Caki2 (cell line): ENCODE measurements around the gene ING5. TPM values are rescaled to one million over a fixed set of nuclear protein-coding genes. Genes with fewer than 3 reads are reported as not detected.
"Not testable (repeated sequence)": the region's sequence is repeated elsewhere in the genome, so short reads cannot be mapped to it uniquely, and the experiment has no call there.

Experiments
- DNase-seq: peaks from one replicate; pipeline ENCODE4 v3.0.0-alpha.2; 2015; ENCODE audit warnings: low read depth
- in situ Hi-C: cut with HindIII; loops from 2 replicates; pipeline ENCODE4 v1.10.0; 2016; ENCODE audit warnings: low sequenced_read_pairs, low pct_unique_long_range_greater_than_20kb, mixed read lengths
- total RNA-seq: library from RNA; depleted of rRNA; stranded (reverse); fragments of >200 nt; shearing (Covaris generic); gene quantifications from 2 replicates; pipeline ENCODE4 v1.2.3, GENCODE V29; 2014; ENCODE audit warnings: low replicate concordance

The ING5 gene
- total RNA-seq, 1 experiment from 2014 or later, result 41.0 TPM

DNA sequence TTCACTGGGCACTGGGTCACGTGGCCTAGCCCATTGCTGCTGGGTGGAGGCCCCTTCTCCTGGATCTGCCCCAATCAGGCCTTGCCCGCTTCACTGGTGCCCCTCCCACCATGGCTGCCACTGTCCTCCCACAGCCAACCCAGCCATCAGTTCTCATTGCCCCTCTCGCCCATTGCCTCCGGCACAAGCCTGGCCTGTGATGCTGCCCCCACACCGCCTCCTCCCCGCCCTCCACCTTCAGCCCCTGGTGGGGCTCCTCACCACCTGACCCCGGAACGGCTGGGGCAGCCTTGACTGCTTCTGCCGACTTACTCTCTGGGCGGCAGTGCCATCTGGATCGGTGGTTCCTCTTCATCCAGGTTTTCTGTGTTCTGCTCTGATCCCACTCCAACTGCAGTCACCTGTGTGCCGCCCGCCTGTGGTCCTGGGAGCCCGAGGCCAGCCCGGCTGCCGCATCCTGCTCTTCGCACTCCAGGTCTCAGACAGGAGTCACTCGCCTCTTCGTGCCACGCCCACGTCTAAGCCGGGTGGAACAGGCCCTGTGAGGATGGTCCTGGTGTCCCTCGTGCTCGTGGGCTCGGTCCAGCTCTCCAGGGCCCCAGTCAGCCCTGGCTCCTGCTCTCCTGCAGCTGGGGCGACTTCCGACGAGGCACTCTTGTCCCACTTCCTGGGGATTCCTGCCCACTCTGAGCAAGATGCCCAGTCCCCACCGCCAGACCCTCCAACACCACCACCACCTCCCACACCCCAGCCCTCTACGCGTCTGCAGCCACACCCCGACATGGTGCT lies 46.8 kb downstream of the ING5 start:
- DNase-seq, result no peak
- in situ Hi-C loops, result no loop called here

DNA sequence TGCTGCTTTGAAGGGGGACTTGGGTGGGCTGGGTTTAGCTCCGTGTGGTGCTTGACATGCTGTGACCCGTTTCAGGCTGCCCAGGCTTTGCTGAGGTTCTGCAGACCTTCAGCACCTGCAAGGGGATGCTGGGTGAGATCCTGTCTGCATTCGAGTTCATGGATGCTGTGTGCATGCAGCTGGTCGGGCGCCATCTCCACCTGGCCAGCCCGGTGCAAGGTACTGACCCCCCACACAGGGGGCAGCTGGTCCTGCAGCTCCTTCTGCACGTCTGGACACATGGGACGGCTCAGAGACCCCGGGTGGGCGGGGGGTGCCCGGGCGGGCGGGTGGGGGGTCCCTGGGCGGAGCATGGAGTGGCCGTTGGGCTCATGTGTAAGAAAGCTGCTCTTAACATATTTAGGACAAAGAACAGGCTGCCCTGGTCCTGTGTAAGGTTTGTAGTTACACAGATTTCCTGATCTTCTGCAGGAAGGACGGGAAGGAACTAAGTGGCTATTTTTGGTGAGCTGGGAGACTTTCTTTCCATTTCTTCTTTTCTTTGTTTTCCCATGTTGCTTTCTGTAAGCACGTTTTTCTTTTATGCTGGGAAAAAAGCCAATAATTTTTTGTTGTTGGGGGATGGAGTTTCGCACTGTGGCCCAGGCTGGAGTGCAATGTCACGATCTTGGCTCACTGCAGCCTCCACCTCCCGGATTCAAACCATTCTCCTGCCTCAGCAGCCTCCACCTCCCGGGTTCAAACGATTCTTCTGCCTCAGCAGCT lies 48.4 kb downstream of the ING5 start:
- in situ Hi-C loops, result no loop called here
- DNase-seq, result no peak

DNA sequence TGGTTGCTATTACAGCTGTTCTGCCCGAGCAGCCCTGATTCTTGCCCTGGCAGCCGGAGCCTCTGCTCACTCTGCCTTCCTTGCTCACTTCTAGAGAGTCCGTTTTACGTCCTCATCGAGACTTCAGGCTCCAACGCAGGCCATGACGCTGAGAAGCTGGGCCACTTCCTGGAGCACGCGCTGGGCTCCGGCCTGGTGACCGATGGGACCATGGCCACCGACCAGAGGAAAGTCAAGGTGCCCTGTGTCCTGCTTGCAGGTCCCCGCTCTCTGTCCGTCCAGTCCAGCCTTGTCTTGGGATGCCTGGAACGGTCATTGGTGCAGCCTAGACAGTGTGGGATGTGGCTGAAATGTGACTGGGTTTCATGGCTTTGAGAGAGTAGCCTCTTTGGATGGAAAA lies 49.3 kb downstream of the ING5 start:
- in situ Hi-C loops, result no loop called here
- DNase-seq, result no peak

DNA sequence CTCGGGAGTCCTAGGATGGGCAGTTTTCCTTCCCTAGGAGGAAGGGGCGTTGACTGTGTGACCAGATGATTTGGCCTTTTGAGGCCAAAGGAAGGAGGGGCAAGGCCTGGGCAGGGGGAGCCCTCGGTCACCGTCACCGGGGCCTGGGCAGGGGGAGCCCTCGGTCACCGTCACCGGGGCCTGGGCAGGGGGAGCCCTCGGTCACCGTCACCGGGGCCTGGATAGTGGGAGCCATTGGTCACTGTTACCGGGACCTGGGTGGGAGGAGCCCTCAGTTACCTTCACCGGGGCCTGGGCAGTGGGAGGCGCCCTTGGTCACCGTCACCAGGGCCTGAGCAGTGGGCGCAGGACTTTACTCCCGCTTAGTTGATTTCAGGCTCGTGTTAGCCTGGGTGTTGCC lies 49.9 kb downstream of the ING5 start:
- in situ Hi-C loops, result no loop called here
- no peak for DNase-seq

DNA sequence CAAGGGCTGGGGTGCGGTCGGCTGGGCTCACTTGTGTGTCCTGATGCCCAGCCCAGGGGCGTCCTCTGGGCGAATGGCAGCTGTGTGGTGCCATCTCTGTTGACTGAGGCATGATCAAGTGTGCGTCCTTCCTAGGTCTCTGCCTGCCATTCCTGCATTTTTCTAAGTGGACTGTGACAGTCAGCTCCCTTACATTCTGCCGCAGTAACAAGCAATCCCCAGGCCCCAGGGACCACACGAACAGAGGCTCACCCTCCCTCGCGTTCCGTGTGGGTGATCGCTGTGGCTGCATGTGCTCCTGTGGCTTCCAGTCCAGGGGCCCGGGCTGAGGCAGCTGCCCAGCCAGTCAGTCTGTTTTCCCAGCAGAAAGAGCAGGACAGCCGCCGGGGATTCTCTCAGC lies 50.4 kb downstream of the ING5 start:
- in situ Hi-C loops, result no loop called here
- DNase-seq, result no peak

DNA sequence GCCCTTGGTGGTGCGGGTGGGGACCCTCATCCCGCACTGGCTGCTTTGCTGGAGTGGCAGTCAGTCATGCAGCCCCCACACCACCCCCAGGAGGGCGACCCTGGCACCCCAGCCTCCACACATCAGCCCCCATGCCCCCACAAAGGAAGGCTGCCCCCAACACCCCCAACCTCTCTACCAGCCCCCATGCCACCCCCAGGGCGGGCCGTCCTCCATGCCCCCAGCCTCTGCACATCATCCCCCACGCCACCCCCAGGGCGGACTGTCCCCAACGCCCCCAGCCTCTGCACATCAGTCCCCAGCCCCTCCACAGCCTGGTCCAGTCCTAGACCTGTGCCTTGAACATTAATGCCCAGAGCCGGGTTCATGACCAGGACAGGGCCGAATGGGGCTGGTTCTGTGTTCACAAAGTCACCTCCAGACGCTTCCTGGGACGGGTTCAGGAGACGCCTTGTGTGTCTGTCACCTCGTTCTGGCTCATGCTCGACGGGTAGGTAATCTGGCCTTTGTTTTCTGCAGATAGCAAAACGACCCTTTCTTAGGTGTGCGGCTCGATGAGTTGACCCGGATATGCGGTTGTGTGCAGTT lies 50.9 kb downstream of the ING5 start:
- in situ Hi-C loops, result no loop called here
- DNase-seq, result no peak

DNA sequence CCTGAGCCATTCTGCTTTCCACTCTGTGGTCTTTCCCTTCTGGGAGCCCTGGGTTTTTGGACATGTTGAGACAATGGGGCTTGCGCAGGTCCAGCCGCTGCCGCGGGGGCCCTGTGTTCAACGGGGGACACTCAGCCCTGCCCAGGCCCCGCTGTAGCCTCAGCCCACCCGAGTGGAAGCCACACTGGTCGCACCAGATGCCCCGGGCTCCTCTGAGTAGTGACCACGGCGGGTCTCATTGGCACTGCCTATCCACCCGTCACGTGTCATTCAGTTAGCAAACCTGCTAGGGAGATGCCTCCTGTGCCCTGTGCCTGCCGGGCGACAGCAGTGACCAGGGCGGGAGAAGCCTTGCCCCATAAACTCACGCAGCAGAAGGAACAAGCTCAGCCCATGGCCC lies 51.7 kb downstream of the ING5 start:
- in situ Hi-C loops, result no loop called here
- DNase-seq, result no peak

DNA sequence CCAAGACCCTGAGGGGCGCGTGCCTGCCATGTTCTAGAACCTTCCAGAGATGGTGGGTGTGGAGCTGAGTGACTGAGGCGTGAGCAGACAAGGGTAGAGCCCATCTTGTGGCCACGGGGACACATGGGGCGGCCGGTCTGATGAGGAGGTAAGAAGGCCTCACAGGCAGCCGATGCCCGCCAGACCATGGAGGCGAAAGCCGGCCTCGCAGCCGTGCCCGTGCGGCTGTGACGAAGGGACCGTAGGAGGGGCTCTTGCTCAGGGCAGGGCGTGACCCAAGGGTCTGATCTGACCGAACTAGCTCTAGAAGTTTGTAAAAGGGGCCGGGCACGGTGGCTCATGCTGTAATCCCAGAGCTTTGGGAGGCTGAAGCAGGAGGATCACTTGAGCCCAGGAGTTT lies 52.2 kb downstream of the ING5 start:
- in situ Hi-C loops, result no loop called here

DNA sequence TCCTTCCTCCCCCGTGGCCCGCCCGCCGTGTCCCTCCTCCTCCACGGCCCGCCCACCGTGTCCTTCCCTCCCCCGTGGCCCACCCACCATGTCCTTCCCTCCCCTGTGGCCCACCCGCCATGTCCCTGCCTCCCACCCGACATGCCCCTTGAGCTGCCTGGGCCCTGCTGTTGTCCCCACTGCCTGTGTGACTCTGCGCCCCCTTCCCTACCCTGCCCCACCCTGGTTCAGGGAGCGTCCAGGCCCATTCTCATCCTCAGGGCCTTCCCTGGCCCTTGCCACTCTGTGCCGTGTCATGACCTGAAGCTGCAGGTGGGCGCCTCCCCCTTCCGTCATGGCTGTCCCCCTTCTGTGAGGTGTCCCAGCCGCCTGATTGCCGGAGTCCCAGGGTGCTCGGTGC lies 53.3 kb downstream of the ING5 start:
- in situ Hi-C loops, result no loop called here
- DNase-seq, result no peak

More for the DNA sequence above, 52.2 kb downstream of the ING5 start:
- DNase-seq, result no peak

DNA sequence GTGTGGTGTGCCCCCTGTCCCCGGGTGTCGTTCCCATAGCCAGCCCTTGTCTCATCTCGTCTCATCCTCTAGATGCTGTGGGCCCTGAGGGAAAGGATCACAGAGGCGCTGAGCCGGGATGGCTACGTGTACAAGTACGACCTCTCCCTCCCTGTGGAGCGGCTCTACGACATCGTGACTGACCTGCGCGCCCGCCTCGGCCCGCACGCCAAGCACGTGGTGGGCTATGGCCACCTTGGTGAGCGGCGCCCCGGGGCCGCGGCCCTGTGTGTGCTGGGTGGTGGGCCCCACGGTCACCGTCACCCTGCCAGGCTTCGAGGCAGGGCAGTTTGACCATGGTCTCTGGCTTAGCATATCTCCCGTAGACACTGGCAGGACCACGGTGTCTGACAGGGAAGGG lies 53.9 kb downstream of the ING5 start:
- DNase-seq, result no peak
- in situ Hi-C loops, result no loop called here

DNA sequence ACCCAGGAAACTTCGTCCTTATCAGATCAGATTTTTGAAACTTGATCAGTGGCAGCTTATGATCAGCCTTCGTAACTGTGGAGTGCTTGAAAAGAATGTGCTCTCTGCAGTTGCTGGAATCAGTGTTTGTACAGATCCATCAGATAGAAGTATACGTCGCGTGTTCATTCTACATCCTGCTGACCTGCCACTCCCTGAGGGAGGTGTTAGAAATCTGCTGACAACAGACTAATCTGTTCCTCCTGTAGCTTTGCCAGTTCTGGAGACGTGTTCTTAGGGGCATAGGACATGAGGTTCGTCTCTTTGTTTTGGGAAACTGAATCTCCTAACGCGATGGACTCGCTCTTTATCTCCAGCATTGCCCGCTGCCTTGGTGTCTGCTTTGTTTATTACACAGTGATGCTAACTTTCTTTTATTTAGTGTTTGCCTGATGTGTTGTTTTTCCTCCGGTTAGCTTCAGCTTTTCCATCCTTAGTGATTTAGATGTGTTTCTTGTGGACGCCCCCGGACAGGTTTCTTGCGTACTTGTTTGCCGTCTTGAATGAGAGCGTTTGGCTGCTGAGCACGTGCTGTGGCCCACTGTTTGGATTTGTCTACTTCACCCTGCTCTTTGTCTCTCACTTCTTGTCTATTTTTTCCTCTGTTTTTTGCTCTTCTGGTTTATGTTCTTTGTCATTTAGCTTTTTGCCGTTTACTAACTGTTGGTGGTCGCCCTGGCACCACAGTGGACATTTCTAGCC lies 57.4 kb downstream of the ING5 start:
- in situ Hi-C loops, result no loop called here
- DNase-seq, result no peak

DNA sequence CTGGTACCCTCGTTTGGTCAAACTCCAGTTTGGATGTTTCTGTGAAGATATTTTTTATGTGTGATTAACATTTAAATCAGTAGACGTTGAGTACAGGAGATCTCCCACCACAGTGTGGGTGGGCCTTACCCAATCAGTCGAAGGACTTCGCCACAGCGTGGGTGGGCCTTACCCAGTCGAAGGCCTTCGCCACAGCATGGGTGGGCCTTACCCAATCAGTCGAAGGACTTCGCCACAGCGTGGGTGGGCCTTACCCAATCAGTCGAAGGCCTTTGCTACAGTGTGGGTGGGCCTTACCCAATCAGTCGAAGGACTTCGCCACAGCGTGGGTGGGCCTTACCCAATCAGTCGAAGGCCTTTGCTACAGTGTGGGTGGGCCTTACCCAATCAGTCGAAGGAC lies 58.1 kb downstream of the ING5 start:
- DNase-seq, in situ Hi-C loops: not testable (repeated sequence)

DNA sequence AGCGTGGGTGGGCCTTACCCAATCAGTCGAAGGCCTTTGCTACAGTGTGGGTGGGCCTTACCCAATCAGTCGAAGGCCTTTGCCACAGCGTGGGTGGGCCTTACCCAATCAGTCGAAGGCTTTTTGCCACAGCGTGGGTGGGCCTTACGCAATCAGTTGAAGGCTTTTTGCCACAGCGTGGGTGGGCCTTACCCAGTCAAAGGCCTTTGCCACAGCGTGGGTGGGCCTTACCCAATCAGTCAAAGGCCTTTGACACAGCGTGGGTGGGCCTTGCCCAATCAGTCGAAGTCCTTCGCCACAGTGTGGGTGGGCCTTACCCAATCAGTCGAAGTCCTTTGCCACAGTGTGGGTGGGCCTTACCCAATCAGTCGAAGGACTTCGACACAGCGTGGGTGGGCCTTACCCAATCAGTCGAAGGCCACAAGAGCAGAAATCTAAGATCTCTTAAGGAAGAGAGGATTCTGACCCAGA lies 58.5 kb downstream of the ING5 start:
- in situ Hi-C loops, result no loop called here
- DNase-seq, result no peak

DNA sequence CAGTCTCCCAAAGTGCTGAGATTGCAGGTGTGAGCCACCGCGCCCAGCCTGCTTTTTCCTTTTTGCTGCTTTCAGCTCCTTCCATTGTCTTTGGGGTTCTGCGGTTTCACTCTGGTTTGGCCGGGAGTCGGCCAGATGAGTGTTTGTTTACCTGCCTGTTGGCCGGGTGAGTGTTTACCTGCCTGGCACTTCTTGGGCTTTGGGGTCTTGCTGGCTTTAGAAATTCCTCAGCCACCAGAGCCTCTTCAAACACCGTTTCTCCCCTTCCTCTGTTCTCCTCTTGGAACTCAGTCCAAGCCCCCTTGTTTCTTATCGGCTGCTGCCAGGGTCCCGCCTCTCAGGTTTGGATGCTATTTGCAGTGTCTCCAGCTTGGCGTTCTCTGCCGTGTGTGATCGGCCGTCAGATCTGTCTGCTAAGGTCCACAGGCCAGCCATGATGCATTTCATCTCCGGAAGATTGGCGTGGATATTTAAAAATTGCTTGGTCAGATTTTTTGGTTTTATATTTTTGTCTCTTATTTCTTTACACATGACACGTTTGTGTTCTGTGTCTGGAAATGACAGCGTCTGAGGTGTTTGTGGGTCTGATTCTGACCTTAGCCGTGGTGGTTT lies 60.6 kb downstream of the ING5 start:
- in situ Hi-C loops, result no loop called here
- no peak for DNase-seq

DNA sequence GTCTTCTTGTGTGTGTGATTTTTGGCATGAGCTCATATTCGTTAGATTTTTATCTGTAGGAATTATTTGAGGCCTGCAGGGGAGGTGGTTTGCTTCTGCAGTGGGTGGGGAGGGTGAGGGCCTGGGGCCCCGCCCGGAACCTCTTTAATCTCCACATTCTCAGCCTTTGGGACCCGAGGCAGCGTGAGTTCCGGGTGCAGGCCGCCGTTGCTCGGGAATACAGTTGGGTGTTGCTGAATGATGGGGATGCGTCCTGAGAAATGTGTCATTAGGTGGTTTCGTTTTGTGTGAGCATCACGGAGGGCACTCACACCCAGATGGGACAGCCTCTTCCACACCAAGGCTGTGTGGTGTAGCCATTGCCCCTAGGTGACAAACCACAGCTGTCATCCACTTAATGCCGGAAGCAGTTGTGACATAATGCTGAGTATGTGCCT lies 61.1 kb downstream of the ING5 start:
- in situ Hi-C loops, result no loop called here
- DNase-seq, result no peak

DNA sequence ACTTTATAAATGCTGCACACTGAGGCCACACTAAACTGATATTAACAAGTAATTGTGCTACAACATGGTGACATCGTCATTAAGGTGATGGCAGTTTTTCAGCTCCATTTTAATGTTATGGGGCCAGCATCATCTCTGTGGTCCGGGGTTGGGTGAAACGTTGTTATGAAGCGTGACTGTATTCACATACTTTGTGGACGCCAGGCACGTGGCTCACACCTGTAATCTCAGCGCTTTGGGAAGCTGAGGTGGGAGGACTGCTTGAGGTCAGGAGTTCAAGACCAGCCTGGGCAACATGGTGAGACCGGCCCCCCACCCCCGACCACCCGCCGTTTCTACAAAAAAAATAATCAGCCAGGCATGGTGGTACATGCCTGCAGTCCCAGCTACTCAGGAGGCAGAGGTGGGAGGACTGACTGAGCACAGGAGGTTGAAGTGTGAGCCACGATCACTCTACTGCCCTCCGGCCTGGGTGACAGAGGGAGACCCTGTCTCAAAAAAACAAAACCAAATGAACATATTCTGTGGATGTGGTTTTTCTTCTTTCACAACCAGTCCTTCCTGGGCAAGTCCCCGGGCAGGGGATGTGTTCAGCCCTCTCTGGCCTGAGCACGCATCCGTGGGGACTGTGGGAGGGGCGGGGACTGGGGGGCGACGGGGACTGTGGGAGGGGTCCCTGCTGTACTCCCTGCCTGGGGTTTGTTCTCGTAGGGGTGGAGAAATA lies 61.9 kb downstream of the ING5 start:
- in situ Hi-C loops, result no loop called here
- no peak for DNase-seq

DNA sequence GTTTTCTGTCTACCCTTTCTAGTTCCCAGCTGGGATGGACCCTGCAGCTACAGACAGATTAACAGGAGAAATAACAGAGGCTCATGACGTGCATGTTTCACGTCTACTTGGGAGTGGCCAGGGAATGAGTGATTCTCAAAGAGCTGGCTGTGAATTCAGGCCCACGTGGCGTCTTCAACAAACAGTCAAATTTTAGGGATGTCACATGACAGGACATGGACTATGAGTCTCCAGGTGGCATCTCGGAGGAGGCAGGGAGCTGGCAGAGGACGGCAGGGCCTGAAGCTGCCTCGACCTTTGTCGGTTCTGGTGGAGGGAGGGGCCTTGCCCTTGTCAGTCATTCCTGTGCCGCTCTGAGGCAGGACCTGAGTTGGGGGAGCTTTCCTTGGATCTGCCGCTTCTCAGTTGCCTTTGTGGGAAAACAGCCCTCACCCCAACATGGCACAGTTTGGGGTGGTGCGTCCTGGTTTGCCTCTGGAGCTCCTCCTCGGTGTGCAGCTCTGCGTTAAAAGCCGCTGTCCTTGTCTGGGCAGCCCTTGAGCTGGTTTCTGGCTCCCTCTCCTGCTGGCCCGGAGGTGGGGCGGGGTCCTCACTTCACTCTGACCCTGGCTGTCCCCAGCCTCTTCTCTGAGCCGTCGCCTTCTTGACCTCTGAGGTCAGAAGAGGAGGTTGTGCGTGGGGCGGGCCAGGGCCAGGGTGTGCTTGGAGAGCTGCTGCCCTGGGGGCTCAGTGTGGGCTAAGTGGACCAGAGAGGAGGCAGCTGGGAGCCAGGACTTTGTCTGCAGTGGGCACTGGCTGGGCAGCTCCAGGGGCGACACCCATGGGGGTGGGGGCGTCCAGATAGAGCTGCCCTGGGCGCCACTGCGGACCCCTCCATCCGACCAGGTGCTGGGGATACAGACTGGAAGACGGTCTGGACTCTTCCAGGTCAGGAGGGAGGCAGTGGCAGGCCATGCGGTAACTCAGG lies 62.7 kb downstream of the ING5 start:
- in situ Hi-C loops, result no loop called here
- DNase-seq, result no peak
